EL (cell line): ENCODE measurements around the gene SIRPA.

Experiments used
- DNase-seq: peaks from one replicate; pipeline ENCODE4 v3.0.0-alpha.2; 2016

Gene SIRPA

GRCh38 chr20:1890469-1891262 is 4.5 kb upstream of the SIRPA start:
- DNase-seq: no peak

- no peak for DNase-seq
Measured at GRCh38 chr20:1891263-1892118, 3.7 kb upstream of the SIRPA start.

DNA sequence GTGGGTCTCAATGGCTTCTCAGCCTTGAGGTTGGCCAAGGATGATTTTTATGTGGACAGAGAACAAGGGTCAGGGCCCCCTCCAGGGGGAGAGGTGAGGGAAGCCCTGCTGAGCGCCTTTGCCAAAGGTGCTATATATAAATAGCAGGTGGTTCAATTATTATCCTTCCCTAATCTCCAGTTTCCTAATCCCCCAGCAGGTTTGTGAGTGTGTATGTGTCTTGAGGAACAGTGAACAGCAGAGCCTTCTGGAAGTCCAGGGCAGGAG is 3.2 kb upstream of the SIRPA start:
- DNase-seq: no peak

DNA sequence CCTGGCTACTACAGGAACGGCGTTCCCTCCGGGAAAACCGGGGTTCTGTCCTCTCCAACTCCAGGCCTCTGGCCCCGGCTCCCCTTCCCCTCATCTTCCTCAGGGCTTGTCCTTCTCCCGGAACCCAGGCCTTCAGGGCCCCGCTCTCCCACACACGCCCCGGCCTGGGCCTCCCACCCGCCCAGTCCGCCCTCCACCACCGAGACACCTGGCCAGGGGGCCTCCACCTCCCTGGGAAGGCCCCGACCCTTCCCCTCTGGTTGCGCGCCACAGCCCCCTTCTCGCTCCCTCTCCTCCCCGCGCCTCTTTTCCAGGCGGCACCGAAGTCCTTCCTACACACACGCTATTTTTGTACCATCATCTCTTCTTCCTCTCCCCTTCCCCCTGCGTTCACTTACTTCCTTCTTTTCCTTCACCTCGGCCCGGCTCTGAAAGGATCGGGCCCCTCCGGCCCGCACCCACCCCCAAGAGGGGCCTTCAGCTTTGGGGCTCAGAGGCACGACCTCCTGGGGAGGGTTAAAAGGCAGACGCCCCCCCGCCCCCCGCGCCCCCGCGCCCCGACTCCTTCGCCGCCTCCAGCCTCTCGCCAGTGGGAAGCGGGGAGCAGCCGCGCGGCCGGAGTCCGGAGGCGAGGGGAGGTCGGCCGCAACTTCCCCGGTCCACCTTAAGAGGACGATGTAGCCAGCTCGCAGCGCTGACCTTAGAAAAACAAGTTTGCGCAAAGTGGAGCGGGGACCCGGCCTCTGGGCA is 1.3 kb upstream of the SIRPA start:
- no peak for DNase-seq

DNA sequence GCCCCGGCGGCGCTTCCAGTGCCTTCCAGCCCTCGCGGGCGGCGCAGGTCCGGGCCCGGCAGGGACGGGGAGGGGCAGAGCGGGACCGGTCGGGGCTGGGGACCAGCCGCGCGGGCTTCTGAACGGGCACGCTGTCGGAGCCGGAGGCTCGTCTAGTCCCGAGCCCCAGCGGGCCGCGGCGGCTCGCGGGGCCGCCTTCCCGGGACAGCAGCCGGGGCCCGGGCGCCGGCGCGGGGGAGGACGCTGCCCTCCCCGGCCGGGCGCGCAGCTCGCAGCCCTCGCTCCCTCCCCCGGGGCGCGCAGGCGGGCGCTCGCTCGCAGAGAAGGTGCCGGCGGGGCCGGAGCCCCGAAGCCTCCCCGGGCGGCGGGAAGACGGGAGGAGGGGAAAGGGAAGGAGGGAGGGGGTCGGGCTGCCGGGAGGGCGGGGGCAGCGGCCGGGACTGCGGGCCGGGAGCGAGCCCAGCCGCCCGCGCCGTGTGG is 696 bp upstream of the SIRPA start:
- peak; percentile 71 for DNase-seq

DNA sequence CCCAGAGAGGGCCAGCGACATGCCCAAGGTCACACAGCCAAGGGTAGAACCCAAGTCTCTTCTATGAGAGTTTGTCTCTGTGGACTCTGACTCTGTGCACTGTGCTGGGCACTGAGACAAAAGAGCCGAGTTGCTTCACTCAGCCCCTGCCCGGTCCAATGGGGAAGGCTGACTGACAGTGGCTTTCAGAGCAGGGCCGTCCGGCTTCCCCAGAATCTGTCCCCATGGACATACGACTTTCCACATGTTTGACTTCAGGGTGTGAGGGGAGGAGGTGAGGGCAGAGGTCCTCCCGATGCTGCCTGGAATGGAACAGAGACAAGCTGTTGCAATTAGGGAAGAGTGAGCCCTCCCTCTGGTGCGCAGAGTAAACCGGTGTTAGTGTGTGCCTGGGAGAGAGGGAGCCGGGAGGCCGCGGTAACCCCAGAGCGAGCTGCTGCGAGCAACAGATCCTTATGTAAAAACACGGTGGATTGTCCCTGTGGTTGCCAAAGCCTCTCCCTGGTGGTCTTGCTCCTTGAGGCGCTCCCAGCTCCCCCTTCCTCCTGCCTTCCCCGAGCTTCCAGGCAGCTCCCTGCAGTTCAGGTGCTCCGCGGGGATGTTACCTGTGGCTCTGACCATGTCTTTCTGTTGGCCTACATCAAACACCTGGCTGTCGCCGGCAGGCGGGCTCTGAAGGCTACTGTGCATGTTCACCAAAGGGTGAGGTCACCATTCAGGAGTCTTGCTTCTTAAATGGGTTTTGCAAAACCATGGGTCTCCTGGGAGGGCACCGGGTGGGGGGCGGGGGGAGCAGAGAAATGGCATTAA is 672 bp downstream of the SIRPA start:
- peak; percentile 18 for DNase-seq

DNA sequence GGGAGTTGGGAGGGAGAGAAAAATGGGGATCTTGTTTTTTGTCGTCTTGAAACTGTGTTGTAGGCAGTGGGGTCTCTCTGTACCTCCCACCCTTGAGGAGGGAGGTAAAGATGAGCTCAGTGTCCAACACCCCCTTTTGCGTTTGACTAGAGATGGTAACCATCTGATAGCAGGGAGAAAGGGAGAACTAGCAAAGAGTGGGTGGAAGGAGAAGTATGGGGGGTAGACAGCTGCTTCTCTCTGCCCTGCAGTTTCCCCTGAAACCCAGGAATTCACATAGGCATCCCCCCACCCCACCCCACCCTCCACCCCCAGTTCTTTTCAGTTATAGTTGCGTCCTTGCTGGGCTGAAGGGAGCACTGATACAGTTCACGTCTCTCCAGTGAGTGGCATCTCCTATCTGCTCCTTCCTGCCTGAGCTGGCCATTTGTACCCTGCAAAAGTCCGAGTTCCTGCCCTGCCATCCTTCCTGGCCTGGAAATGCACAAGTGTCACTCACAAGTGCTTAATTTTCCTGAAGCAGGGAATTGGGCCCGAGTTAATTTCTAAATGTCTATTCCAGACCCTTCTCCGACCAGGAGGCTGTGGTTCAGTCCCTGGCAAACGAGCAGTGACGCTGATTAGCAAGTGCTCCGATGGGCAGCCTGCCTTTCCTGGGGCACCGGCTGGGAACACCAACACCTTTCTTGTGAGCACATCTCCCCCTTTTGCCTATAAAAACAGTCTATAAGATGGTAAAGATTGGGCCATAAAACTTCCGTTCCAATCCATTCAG is 1.5 kb downstream of the SIRPA start:
- no peak for DNase-seq

DNA sequence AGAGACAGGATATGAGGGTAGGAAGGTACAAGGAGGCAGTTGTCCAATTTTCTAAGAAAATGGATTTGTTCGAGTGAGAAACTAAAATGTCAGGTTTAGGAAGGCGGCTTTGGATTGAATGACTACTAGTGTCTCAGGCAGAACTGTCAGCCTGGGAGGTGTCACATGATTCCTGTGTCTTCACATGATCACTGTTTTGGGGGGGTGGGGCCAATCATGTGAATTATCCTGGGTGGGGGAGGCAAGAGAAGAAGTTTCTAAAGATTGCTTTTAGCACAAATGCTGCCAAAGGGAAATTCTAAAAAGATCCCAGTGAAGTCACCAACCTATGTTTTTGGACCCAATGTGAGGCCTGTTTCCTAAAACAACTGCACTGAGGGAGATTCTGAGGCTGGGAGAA is 2.3 kb downstream of the SIRPA start:
- DNase-seq: no peak

DNA sequence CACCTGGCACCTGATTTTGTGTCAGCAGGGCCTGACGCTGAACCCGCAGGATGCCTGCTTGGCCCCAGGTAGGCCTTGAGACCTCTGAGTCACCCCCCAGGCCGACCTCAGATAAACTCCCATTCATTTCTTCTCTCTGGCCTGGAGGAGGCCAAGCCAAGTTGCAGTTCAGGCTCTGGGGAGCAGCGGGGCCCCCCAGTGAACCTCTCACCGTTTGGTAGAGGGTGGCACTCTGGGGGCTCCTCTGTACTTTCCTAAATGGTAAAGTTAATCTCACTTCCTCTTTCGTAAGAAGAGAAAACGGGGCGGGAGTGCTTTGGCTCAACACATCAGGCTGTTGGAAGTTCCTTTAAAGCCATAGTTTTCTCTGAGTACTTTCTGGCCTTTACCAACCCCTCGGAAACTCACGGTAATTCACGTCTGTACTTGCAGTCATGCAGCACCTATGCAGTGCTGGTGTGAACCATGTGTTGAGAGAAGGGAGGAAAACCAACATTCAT is 2.8 kb downstream of the SIRPA start:
- DNase-seq: no peak

DNA sequence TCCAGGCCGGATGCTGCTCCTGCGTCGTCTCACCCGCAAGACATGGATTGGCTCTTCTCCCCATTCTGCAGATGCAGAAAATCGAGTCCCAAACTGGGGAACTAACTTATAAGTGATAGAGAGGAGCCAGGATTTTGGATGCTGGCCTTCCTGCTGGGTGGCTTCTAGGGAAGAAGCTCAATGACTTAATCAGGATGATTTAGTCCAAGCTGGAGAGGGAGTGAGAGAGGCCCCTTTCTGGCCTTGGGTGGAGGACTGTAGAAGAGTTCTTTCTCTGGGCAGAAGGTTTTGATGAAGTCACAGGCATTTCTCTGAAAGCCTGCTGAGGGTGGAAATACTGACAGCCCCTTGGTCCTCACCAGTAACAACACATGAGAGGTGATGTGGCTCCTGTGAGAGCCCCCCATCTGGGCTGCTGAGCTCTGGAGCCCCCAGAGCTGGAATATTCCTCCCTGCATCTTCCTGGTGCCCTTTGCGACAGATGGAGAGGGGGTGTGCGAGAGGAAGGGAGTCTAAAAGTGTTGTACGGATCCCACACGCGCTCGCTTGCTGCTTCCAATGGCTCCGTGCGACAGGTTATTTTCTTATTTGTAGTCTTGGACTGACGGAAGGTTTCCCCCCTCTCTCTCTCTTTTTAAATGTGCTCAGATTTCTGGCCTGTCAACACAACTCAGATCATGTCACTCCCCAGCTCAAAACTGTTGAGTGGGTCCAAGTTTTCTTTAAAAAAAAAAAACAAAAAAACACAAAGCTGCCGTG is 3.5 kb downstream of the SIRPA start:
- DNase-seq: no peak

DNA sequence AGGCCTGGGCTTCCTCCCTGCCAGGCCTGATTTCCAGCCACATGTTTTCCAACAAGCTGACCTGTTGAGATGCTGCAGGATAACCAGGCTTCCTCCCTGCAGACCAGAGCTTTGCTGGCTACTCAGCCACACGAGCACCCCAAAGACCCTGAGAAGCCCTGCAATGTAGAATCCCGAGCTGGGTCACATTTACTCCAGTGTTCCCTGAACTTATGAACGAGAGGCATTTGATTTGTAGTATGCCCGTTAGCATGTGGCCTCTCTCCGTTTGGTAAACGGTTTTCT is 4.0 kb downstream of the SIRPA start:
- no peak for DNase-seq

GRCh38 chr20:1900321-1900801 is 5.2 kb downstream of the SIRPA start:
- DNase-seq: peak; percentile 80

GRCh38 chr20:1901704-1902103 is 6.5 kb downstream of the SIRPA start:
- no peak for DNase-seq

DNA sequence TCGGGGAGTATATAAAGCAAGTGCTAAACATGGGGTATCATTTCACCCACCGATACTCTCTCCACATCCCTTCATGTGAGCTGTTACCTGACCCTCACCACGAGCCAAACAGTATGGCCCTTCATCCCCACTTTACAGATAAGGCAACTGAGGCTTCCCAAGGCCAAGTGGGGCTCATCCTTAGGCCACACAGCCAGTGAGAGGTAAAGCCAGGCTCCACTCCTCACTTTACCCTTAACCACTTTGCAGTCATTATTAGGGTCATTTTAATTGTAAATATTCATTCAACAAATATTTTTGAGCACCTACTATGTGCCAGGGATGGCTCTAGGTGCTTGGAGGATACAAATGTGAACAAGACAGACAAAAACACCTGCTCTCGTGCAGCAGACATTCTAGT is 7.0 kb downstream of the SIRPA start:
- no peak for DNase-seq

DNA sequence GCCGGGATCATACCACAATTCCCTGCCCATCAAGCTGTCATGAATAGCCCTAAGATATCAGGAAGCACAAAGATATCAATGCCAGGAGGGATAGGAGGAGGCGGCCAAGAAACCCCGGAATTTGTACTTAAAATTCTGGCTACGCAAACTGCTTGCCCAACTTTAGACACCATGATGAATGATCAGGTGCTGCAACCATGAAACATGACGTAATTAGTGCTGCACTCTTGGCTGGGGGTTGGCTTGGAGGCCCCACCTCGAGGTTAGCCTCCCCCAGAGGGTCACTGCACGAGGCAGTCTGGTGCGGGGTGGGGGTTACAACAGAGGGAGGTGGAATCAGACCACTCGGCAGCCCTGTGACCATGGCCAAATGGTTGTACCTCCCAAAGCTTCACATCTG is 8.9 kb downstream of the SIRPA start:
- DNase-seq: no peak

GRCh38 chr20:1905009-1905408 is 9.8 kb downstream of the SIRPA start:
- DNase-seq: no peak

- DNase-seq: no peak
Measured at GRCh38 chr20:1905693-1906092, 10.5 kb downstream of the SIRPA start.

DNA sequence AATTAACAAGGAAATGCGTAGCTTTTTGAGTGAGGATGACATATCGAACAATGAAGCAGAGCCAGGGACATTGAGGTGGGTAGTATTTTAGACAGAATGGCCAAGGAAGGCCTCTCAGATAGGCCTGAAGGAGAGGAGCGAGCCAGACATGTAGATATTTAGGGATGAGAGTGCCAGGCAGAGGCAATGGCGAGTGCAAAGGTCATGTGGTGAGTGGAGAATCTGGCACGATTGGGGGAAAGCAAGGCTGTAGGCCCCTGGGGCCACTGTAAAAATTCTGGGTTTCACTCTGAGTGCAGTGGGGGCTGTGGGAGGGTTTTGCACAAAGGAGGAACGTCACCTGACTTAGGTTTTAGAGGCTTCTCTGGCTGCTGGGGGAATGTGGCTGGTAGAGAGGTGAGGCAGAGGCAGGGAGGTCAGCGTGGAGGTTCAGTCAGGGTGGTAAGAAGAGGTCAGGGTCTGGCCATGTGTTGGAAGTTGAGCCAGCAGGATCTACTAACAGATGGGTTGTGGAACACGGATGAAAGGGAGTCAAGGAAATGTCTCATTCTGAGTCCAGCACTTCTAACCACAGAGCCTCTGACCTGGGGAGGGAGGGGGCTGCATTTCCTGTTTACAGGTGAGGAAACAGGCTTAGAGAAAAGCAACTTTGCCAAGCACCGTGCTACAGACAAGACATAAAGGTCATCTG is 11.3 kb downstream of the SIRPA start:
- no peak for DNase-seq

- peak; percentile 41 for DNase-seq
Measured at GRCh38 chr20:1907586-1907985, 12.4 kb downstream of the SIRPA start.

DNA sequence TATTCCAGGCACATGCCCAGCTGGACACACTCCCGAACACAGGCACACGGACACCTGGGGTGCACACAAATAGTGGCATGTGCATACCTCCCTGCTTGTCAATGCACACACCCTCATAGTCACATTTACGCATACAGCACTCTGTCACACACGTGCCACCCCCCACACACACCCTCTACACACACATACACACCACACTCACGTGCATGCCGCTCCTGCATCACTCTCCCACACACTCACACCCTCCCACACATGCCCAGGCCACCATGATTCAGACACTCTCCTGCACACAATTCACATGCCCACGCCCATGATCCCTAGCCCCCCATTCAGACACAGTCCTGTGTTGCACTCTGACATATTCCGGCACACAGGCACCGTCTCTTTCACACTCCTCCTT is 13.0 kb downstream of the SIRPA start:
- no peak for DNase-seq
